Calu3 (cell line): Measurements from ENCODE around the gene MIEF1. TPM values are rescaled to one million over a fixed set of nuclear protein-coding genes. Genes with fewer than 3 reads are reported as not detected.

Source experiments
- BruUV-seq: library from RNA; stranded (reverse); fragments of 400-500 nt; replicated peaks from 2 replicates; lab custom pipeline; 2021; lab: Mats Ljungman, UMichigan
- CTCF ChIA-PET: fragments of 300-600 bp; sonication (Branson Sonifier 250); formaldehyde crosslinking; loops from one replicate; lab custom pipeline; 2022; ENCODE audit warnings: antibody characterized with exemption; lab: Charles Lee
- DNase-seq: peaks from one replicate; pipeline ENCODE4 v3.0.0; 2022
- H3K27ac Mint-ChIP-seq: one replicate; pipeline ENCODE4 v1.8.0; 2022; ENCODE audit warnings: mixed read lengths; ENCODE audit not compliant: unreplicated experiment
- H3K27me3 Mint-ChIP-seq: one replicate; pipeline ENCODE4 v1.8.0; 2022; ENCODE audit warnings: mixed read lengths; ENCODE audit not compliant: unreplicated experiment
- H3K36me3 Mint-ChIP-seq: one replicate; pipeline ENCODE4 v1.8.0; 2022; ENCODE audit warnings: mild to moderate bottlenecking, moderate library complexity, mixed read lengths; ENCODE audit not compliant: insufficient read depth, unreplicated experiment
- H3K4me1 Mint-ChIP-seq: one replicate; pipeline ENCODE4 v1.8.0; 2022; ENCODE audit warnings: mild to moderate bottlenecking, low read depth, mixed read lengths; ENCODE audit not compliant: unreplicated experiment
- H3K4me3 Mint-ChIP-seq: one replicate; pipeline ENCODE4 v1.8.0; 2022; ENCODE audit warnings: mild to moderate bottlenecking, low read depth, moderate library complexity, mixed read lengths; ENCODE audit not compliant: unreplicated experiment
- H3K9me3 Mint-ChIP-seq: one replicate; pipeline ENCODE4 v1.8.0; 2022; ENCODE audit warnings: low read depth, mixed read lengths; ENCODE audit not compliant: unreplicated experiment
- intact Hi-C: fragments of 100-400 bp; cut with micrococcal nuclease; formaldehyde crosslinking; loops from one replicate; pipeline ENCODE4 v1.10.0; 2022; ENCODE audit not compliant: unreplicated experiment
- total RNA-seq: library from RNA; stranded (reverse); gene quantifications from 2 replicates; pipeline ENCODE4 v1.2.3, GENCODE V29; 2022
- TF ChIP-seq, protein P1 (sequence below): fragments of 200-600 bp; IDR thresholded peaks from one replicate; pipeline ENCODE4 v1.8.0; 2022; ENCODE audit warnings: antibody characterized with exemption; ENCODE audit not compliant: unreplicated experiment

Gene MIEF1
- total RNA-seq, 1 experiment from 2014 or later = 39.2 TPM

DNA sequence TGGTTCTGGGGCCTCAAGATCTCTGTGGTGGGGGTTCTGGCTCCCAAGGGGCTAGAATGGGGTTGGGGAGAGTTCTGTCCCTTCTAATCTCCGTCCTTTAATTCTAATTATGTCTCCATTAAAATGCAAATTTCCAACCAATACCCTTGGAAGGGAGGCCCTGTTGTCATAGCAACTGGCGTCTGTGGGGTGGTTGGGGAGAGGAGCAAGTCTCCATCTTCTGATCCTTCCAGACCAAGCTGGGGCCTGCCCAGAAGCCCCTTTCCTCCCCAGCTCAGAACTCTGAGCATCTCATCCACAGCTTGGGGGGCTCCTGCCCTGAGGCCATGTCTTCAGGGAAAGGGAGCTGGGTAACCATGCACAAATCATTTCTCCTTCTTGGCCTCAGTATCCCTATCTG, 35.9 kb downstream of the MIEF1 start:
- H3K4me1 Mint-ChIP-seq = no peaks in the 10 kb centered on the region
- peaks cover 5% of the 10 kb centered on the region for H3K36me3 Mint-ChIP-seq
- DNase-seq = no peak
- TF ChIP-seq, protein P1, sequence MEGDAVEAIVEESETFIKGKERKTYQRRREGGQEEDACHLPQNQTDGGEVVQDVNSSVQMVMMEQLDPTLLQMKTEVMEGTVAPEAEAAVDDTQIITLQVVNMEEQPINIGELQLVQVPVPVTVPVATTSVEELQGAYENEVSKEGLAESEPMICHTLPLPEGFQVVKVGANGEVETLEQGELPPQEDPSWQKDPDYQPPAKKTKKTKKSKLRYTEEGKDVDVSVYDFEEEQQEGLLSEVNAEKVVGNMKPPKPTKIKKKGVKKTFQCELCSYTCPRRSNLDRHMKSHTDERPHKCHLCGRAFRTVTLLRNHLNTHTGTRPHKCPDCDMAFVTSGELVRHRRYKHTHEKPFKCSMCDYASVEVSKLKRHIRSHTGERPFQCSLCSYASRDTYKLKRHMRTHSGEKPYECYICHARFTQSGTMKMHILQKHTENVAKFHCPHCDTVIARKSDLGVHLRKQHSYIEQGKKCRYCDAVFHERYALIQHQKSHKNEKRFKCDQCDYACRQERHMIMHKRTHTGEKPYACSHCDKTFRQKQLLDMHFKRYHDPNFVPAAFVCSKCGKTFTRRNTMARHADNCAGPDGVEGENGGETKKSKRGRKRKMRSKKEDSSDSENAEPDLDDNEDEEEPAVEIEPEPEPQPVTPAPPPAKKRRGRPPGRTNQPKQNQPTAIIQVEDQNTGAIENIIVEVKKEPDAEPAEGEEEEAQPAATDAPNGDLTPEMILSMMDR = no peak
- no peak overlapping the region for H3K4me3 Mint-ChIP-seq
- H3K27ac Mint-ChIP-seq = no peak overlapping the region
- peaks cover 27% of the 10 kb centered on the region for H3K27me3 Mint-ChIP-seq
- BruUV-seq = no TSS peak
- H3K9me3 Mint-ChIP-seq = no peaks in the 10 kb centered on the region
- CTCF ChIA-PET = no interaction called here
- intact Hi-C loops = loop anchor here (5.0 kb wide), 1 partner anchor 499 kb away; no protein-coding TSS in a partner anchor

DNA sequence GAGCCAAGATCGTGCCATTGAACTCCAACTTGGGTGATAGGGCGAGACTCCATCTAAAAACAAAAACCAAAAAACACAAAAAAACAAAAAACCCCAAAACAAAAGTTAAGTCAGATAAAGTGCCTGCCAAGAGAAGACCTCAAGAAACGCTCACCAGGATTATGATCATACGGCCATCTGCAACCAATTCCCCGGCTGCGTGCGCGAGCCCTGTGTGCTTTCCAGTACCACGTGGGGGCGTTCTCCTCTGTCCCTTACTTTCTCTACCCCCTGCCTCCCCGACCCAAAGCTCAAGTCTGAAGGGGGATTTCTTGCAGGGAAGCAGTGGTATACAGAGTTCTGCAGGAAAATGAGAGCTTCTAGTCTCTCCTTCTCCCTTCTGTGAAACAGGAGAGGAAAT, 41.0 kb downstream of the MIEF1 start:
- TF ChIP-seq, protein P1 = peak; percentile 35
- no TSS peak for BruUV-seq
- Mint-ChIP-seq H3K27me3 (peaks cover 74% of the 10 kb centered on the region), H3K36me3 (no peaks in the 10 kb centered on the region), H3K4me3 (no peak overlapping the region), H3K4me1 (peaks cover 9% of the 10 kb centered on the region), H3K27ac (no peak overlapping the region), H3K9me3 (no peaks in the 10 kb centered on the region)
- intact Hi-C loops = loop anchor here (10.0 kb wide), 1 partner anchor 392 kb away; no protein-coding TSS in a partner anchor
- no peak for DNase-seq
- CTCF ChIA-PET = interaction anchor here (1.0 kb wide), 2 partner anchors 31 to 482 kb away, joined by 3 read pairs; no protein-coding TSS in a partner anchor

DNA sequence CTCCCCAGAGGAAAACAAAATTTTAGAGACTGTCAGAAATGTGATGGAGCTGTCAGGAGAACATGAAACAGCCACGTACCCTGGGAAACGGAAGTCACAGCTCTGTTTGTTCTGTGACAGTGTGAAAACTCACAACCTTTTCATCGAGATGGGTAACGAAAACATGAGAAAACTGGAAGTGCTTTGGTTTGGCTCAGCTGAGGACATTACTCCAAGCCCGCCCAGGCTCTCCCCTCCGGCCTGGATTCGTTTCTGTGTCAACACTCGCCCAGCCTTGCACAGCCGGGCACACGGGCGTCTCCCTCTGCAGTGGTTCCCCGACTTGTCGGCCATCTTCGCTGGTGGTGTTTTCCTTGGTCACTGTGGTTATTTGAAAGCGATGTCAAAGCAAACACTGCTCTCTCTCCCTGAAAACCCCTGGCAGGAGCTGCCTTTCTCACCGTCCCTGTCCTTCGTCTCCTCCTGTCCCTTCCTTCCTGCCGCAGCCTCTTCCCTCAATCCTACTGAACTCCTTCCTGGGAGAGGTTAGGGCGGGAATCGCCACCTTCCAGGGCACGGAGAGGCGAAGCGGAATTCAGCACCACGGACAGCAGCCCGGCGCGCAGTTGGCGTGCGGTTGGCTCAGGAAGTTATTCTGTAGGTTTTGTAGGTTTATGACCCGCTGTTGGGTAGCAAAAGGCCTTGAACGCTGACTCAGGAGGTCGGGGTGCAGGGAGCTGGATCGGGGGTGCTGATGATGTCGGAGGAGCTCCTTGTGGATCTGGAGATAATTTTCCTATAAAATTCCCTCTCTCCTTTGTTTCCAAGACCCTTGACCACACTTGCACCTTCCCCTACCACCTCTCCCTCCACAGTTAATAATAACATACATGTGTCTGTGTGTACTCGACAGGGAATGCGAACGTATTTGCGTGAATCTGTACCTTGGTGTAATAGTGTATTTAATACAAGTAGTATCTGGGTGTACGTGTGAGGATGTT, 43.6 kb downstream of the MIEF1 start:
- CTCF ChIA-PET = no interaction called here
- Mint-ChIP-seq H3K4me3 (no peak overlapping the region), H3K27ac (no peak overlapping the region)

DNA sequence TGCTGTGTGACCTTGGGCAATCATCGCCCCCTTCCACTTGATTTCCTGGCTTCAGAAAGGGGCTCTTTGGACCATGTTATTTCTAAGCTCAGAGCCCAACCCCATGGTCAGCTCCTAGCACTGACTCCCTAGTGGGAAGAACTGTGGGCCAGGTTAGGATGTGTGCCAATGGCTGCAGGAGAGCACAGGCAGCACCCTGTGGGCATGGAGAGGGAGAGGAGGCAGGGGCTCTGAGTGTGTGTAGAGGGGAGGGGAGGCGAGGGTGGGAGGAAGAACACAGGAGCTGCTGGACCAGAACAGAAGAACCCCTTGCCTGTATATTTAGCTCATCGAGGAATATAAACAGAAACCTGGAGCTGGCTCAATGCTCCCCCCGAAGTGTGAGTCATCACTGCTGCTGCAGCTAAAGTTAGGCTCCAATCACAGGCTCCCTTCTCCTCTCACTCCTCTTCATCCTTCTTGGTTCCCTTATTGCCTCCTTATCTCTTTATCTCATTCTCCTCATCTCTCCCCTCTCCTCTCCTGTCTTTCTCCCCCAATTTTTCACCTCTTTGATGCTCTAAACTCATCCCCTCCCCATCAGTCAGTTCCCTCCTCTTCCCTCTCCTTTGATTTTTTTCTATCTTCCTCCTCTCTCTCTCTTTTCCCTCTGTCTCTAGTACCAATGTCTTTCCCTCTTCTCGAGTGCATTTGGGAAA, 44.9 kb downstream of the MIEF1 start:
- intact Hi-C loops = loop anchor here (10.0 kb wide), 1 partner anchor 388 kb away; no protein-coding TSS in a partner anchor
- H3K27ac Mint-ChIP-seq = no peak overlapping the region
- peaks cover 9% of the 10 kb centered on the region for H3K4me1 Mint-ChIP-seq
- TF ChIP-seq, protein P1 = no peak
- no peaks in the 10 kb centered on the region for H3K9me3 Mint-ChIP-seq
- CTCF ChIA-PET = interaction anchor here (1.2 kb wide), 1 partner anchor 14 kb away, joined by 3 read pairs; no protein-coding TSS in a partner anchor
- H3K36me3 Mint-ChIP-seq = no peaks in the 10 kb centered on the region
- no TSS peak for BruUV-seq
- H3K4me3 Mint-ChIP-seq = no peak overlapping the region
- peaks cover 84% of the 10 kb centered on the region for H3K27me3 Mint-ChIP-seq
- DNase-seq = no peak

More for the DNA sequence above, 43.6 kb downstream of the MIEF1 start:
- Mint-ChIP-seq H3K4me1 (peaks cover 9% of the 10 kb centered on the region), H3K9me3 (no peaks in the 10 kb centered on the region), H3K36me3 (no peaks in the 10 kb centered on the region), H3K27me3 (peaks cover 75% of the 10 kb centered on the region)
- no peak for DNase-seq
- intact Hi-C loops = loop anchor here (10.0 kb wide), 1 partner anchor 389 kb away; no protein-coding TSS in a partner anchor
- TF ChIP-seq, protein P1 = no peak
- no TSS peak for BruUV-seq
